PC-9 (cell line): ENCODE data around the gene HOXD11. TPM values are rescaled to one million over a fixed set of nuclear protein-coding genes. Genes with fewer than 3 reads are reported as not detected.

ENCODE experiments used
- BruUV-seq: library from RNA; stranded (reverse); fragments of 400-500 nt; replicated peaks from 2 replicates; lab custom pipeline; 2021; lab: Mats Ljungman, UMichigan
- CTCF ChIA-PET: fragments of 300-600 bp; sonication (Branson Sonifier 250); formaldehyde crosslinking; loops from one replicate; lab custom pipeline; 2022; ENCODE audit warnings: antibody characterized with exemption; lab: Charles Lee
- POLR2A ChIA-PET: fragments of 300-600 bp; sonication (Branson Sonifier 250); formaldehyde crosslinking; loops from one replicate; lab custom pipeline; 2022; ENCODE audit warnings: antibody characterized with exemption; ENCODE audit not compliant: unreplicated experiment; lab: Charles Lee
- DNase-seq, 2 experiments: peaks; one replicate each; pipeline versions ENCODE4 v3.0.0 to v3.0.0-alpha.2; 2015 to 2022; ENCODE audit warnings: mixed read lengths in 1 of 2
- H2AFZ ChIP-seq: fragments of 200-600 bp; sonication (generic); 2 replicates; pipeline ENCODE4 v1.8.1; 2017; ENCODE audit warnings: antibody characterized with exemption
- H3F3A ChIP-seq: fragments of 200-600 bp; sonication (generic); 2 replicates; pipeline ENCODE4 v1.8.1; 2017; ENCODE audit warnings: antibody characterized with exemption, mild to moderate bottlenecking, low read depth; ENCODE audit not compliant: insufficient read depth
- H3K27ac ChIP-seq: fragments of 200-600 bp; sonication (generic); 2 replicates; pipeline ENCODE4 v1.6.1; 2016; ENCODE audit warnings: mixed run types
- H3K27me3 ChIP-seq: fragments of 200-600 bp; sonication (generic); 2 replicates; pipeline ENCODE4 v1.6.1; 2016; ENCODE audit warnings: low read depth, mixed run types; ENCODE audit not compliant: insufficient read depth
- H3K36me3 ChIP-seq: fragments of 200-600 bp; sonication (generic); 2 replicates; pipeline ENCODE4 v1.6.1; 2016; ENCODE audit warnings: low read depth, mixed run types
- H3K4me1 ChIP-seq: fragments of 200-600 bp; sonication (generic); replicated peaks from 2 replicates; pipeline ENCODE4 v1.6.1; 2016; ENCODE audit warnings: mixed run types; ENCODE audit not compliant: insufficient read depth
- H3K4me2 ChIP-seq: fragments of 200-600 bp; sonication (generic); 2 replicates; pipeline ENCODE4 v1.6.1; 2017; ENCODE audit warnings: mixed run types
- H3K4me3 ChIP-seq: fragments of 200-600 bp; sonication (generic); 2 replicates; pipeline ENCODE4 v1.6.1; 2016; ENCODE audit warnings: mixed run types
- H3K79me2 ChIP-seq: fragments of 200-600 bp; sonication (generic); 2 replicates; pipeline ENCODE4 v1.6.1; 2017; ENCODE audit warnings: low read depth, mixed run types
- H3K9me2 ChIP-seq: fragments of 200-600 bp; sonication (generic); 2 replicates; pipeline ENCODE4 v1.8.1; 2017; ENCODE audit warnings: mild to moderate bottlenecking; ENCODE audit not compliant: insufficient read depth
- H3K9me3 ChIP-seq: fragments of 200-600 bp; sonication (generic); 2 replicates; pipeline ENCODE4 v1.8.1; 2016; ENCODE audit warnings: low read depth; ENCODE audit not compliant: insufficient read depth
- H4K20me1 ChIP-seq: fragments of 200-600 bp; sonication (generic); 2 replicates; pipeline ENCODE4 v1.8.1; 2017; ENCODE audit not compliant: insufficient read depth
- CTCF ChIP-seq: fragments of 200-600 bp; sonication (generic); conservative IDR thresholded peaks from 2 replicates; pipeline ENCODE4 v1.6.1; 2017; ENCODE audit warnings: mixed run types, antibody characterized with exemption, mild to moderate bottlenecking, moderate library complexity
- EZH2 ChIP-seq: fragments of 200-600 bp; sonication (generic); IDR thresholded peaks from 2 replicates; pipeline ENCODE4 v1.8.0; 2017; ENCODE audit warnings: antibody characterized with exemption, low read depth
- intact Hi-C: fragments of 100-400 bp; cut with micrococcal nuclease; formaldehyde crosslinking; loops from one replicate; pipeline ENCODE4 v1.10.0; 2022; ENCODE audit not compliant: unreplicated experiment
- total RNA-seq: library from RNA; stranded (reverse); gene quantifications from 2 replicates; pipeline ENCODE4 v1.2.3, GENCODE V29; 2021

The HOXD11 gene
- total RNA-seq, 1 experiment from 2014 or later = not detected

GRCh38 chr2:176112375-176113302 is 5.6 kb downstream of the HOXD11 start:
- no peaks in the 10 kb centered on the region for H3K79me2 ChIP-seq
- no peaks in the 10 kb centered on the region for H3K9me2 ChIP-seq
- H3F3A ChIP-seq = no peaks in the 10 kb centered on the region
- intact Hi-C loops = loop anchor here (5.0 kb wide), 1 partner anchor 1035 kb away; no protein-coding TSS in a partner anchor
- no peaks in the 10 kb centered on the region for H4K20me1 ChIP-seq
- no peak for DNase-seq
- H3K9me3 ChIP-seq = no peaks in the 10 kb centered on the region
- H3K4me3 ChIP-seq = no peak overlapping the region
- TF ChIP-seq CTCF (no peak), EZH2 (no peak)
- CTCF ChIA-PET = interaction anchor here (0.5 to 0.6 kb wide), 4 partner anchors 328 to 1566 kb away, joined by 3 to 4 read pairs (median 3); no protein-coding TSS in a partner anchor
- H2AFZ ChIP-seq = no peak overlapping the region
- no TSS peak for BruUV-seq
- no peaks in the 10 kb centered on the region for H3K36me3 ChIP-seq
- H3K27me3 ChIP-seq = peaks cover 68% of the 10 kb centered on the region
- H3K4me1 ChIP-seq = no peaks in the 10 kb centered on the region
- POLR2A ChIA-PET = no interaction called here
- H3K4me2 ChIP-seq = no peak overlapping the region
- H3K27ac ChIP-seq = no peak overlapping the region

GRCh38 chr2:176114120-176114929 is 7.2 kb downstream of the HOXD11 start:
- no peak overlapping the region for H3K4me2 ChIP-seq
- no peaks in the 10 kb centered on the region for H3K4me1 ChIP-seq
- no peaks in the 10 kb centered on the region for H4K20me1 ChIP-seq
- H3K27me3 ChIP-seq = peaks cover 82% of the 10 kb centered on the region
- intact Hi-C loops = loop anchor here (5.0 kb wide), 1 partner anchor 1033 kb away; no protein-coding TSS in a partner anchor
- H3K9me3 ChIP-seq = no peaks in the 10 kb centered on the region
- no peaks in the 10 kb centered on the region for H3K79me2 ChIP-seq
- TF ChIP-seq EZH2 = no peak
- TF ChIP-seq CTCF = no peak
- H3K4me3 ChIP-seq = no peak overlapping the region
- ChIA-PET CTCF (interaction anchor here (0.6 kb wide), 2 partner anchors 53 to 538 kb away, joined by 3 to 10 read pairs; no protein-coding TSS in a partner anchor), POLR2A (no interaction called here)
- no TSS peak for BruUV-seq
- no peak for DNase-seq
- H3K36me3 ChIP-seq = no peaks in the 10 kb centered on the region
- H3F3A ChIP-seq = no peaks in the 10 kb centered on the region
- H3K27ac ChIP-seq = no peak overlapping the region
- H3K9me2 ChIP-seq = no peaks in the 10 kb centered on the region
- H2AFZ ChIP-seq = no peak overlapping the region
